DOHH2 (cell line): Measurements from ENCODE around the gene LTB4R2.

Experiments used
- H3F3A ChIP-seq: fragments of 200-600 bp; sonication (generic), shearing (Covaris generic); 2 replicates; pipeline ENCODE4 v1.6.0; 2016; ENCODE audit warnings: antibody characterized with exemption, mild to moderate bottlenecking; ENCODE audit not compliant: control insufficient read depth, insufficient read depth
- H3K27ac ChIP-seq: fragments of 200-600 bp; sonication (generic); 2 replicates; pipeline ENCODE4 v1.5.1; 2014; ENCODE audit warnings: low read depth, mild to moderate bottlenecking, low read length, moderate library complexity
- H3K27me3 ChIP-seq: fragments of 200-600 bp; sonication (generic); 2 replicates; pipeline ENCODE4 v1.6.1; 2014; ENCODE audit warnings: mild to moderate bottlenecking, low read length, mixed read lengths; ENCODE audit not compliant: control insufficient read depth
- H3K36me3 ChIP-seq: fragments of 200-600 bp; sonication (generic); 2 replicates; pipeline ENCODE4 v1.6.1; 2014; ENCODE audit warnings: mild to moderate bottlenecking, low read length, moderate library complexity, mixed read lengths; ENCODE audit not compliant: control insufficient read depth
- H3K4me1 ChIP-seq: fragments of 200-600 bp; sonication (generic); 2 replicates; pipeline ENCODE4 v1.6.1; 2014; ENCODE audit warnings: mild to moderate bottlenecking, low read length, mixed read lengths; ENCODE audit not compliant: control insufficient read depth
- H3K4me2 ChIP-seq: fragments of 200-600 bp; sonication (generic); 2 replicates; pipeline ENCODE4 v1.6.0; 2014; ENCODE audit warnings: mild to moderate bottlenecking, low read length, moderate library complexity
- H3K4me3 ChIP-seq: fragments of 200-600 bp; sonication (generic); 2 replicates; pipeline ENCODE4 v1.5.1; 2014; ENCODE audit warnings: mild to moderate bottlenecking, low read length, mixed read lengths
- H3K79me2 ChIP-seq: fragments of 200-600 bp; sonication (generic); 2 replicates; pipeline ENCODE4 v1.6.1; 2014; ENCODE audit warnings: mild to moderate bottlenecking, low read length, mixed read lengths; ENCODE audit not compliant: control insufficient read depth
- H3K9me2 ChIP-seq: fragments of 200-600 bp; sonication (generic); replicated peaks from 2 replicates; pipeline ENCODE4 v1.6.1; 2014; ENCODE audit warnings: mild to moderate bottlenecking, low read length, mixed read lengths; ENCODE audit not compliant: control insufficient read depth
- H3K9me3 ChIP-seq: fragments of 200-600 bp; sonication (generic); 2 replicates; pipeline ENCODE4 v1.6.1; 2014; ENCODE audit warnings: antibody characterized with exemption, low read length, mixed read lengths; ENCODE audit not compliant: control insufficient read depth, insufficient read depth
- H4K20me1 ChIP-seq: fragments of 200-600 bp; sonication (generic); 2 replicates; pipeline ENCODE4 v1.6.0; 2014; ENCODE audit warnings: low read depth, mild to moderate bottlenecking, antibody characterized with exemption, low read length, moderate library complexity; ENCODE audit not compliant: control insufficient read depth, insufficient read depth
- CTCF ChIP-seq: fragments of 200-600 bp; sonication (generic); IDR thresholded peaks from one replicate; pipeline ENCODE4 v1.5.1; 2014; ENCODE audit warnings: antibody characterized with exemption, mild to moderate bottlenecking, low read depth, low read length; ENCODE audit not compliant: poor library complexity, severe bottlenecking
- EZH2phosphoT487 ChIP-seq: fragments of 200-600 bp; sonication (generic); IDR thresholded peaks from 2 replicates; pipeline ENCODE4 v1.6.1; 2017; ENCODE audit warnings: borderline replicate concordance, mild to moderate bottlenecking, antibody characterized with exemption, low read length, moderate library complexity, mixed read lengths

The LTB4R2 gene

GRCh38 chr14:24323341-24323740 is 13.4 kb downstream of the LTB4R2 start:
- no peaks in the 10 kb centered on the region for H3K36me3 ChIP-seq
- no peaks in the 10 kb centered on the region for H3K9me2 ChIP-seq
- H3K4me3 ChIP-seq, result no peak overlapping the region
- H3K79me2 ChIP-seq, result no peaks in the 10 kb centered on the region
- H3K4me2 ChIP-seq, result no peak overlapping the region
- H3K4me1 ChIP-seq, result peaks cover 6% of the 10 kb centered on the region
- no peak for TF ChIP-seq EZH2phosphoT487
- no peak for TF ChIP-seq CTCF
- no peak overlapping the region for H3K27ac ChIP-seq
- no peaks in the 10 kb centered on the region for H3K9me3 ChIP-seq
- H4K20me1 ChIP-seq, result no peaks in the 10 kb centered on the region
- no peaks in the 10 kb centered on the region for H3F3A ChIP-seq
- peaks cover 15% of the 10 kb centered on the region for H3K27me3 ChIP-seq

GRCh38 chr14:24324024-24324423 is 14.1 kb downstream of the LTB4R2 start:
- H3K9me2 ChIP-seq, result no peaks in the 10 kb centered on the region
- H3K27ac ChIP-seq, result no peak overlapping the region
- no peak for TF ChIP-seq EZH2phosphoT487
- TF ChIP-seq CTCF, result no peak
- no peak overlapping the region for H3K4me3 ChIP-seq
- no peaks in the 10 kb centered on the region for H3K36me3 ChIP-seq
- H4K20me1 ChIP-seq, result no peaks in the 10 kb centered on the region
- no peaks in the 10 kb centered on the region for H3K79me2 ChIP-seq
- H3K4me1 ChIP-seq, result peaks cover 6% of the 10 kb centered on the region
- no peaks in the 10 kb centered on the region for H3K9me3 ChIP-seq
- H3F3A ChIP-seq, result no peaks in the 10 kb centered on the region
- peaks cover 14% of the 10 kb centered on the region for H3K27me3 ChIP-seq
- no peak overlapping the region for H3K4me2 ChIP-seq

GRCh38 chr14:24325041-24325530 is 15.1 kb downstream of the LTB4R2 start:
- Histone ChIP-seq H3K9me2 (no peaks in the 10 kb centered on the region), H3K4me3 (no peak overlapping the region), H3K27me3 (peaks cover 4% of the 10 kb centered on the region), H3K4me2 (no peak overlapping the region), H4K20me1 (no peaks in the 10 kb centered on the region), H3K4me1 (peaks cover 6% of the 10 kb centered on the region), H3K27ac (no peak overlapping the region), H3K9me3 (no peaks in the 10 kb centered on the region), H3F3A (no peaks in the 10 kb centered on the region), H3K36me3 (no peaks in the 10 kb centered on the region), H3K79me2 (no peaks in the 10 kb centered on the region)
- TF ChIP-seq CTCF (no peak), EZH2phosphoT487 (no peak)
